Stimulated activated CD4-positive, alpha-beta T cell treated with anti-CD3 and anti-CD28 coated beads, Interleukin-15, amount 100 ng/mL, for 24 hours (primary cell): ENCODE measurements around the gene ZMYM4.
A peak's percentile ranks its signal among the peaks of the same experiment; 100 is the strongest.
"Not testable (repeated sequence)": the region's sequence is repeated elsewhere in the genome, so short reads cannot be mapped to it uniquely, and the experiment has no call there.

Experiments
- DNase-seq: peaks from one replicate; pipeline ENCODE4 v3.0.0-alpha.2; 2020

Gene ZMYM4

DNA sequence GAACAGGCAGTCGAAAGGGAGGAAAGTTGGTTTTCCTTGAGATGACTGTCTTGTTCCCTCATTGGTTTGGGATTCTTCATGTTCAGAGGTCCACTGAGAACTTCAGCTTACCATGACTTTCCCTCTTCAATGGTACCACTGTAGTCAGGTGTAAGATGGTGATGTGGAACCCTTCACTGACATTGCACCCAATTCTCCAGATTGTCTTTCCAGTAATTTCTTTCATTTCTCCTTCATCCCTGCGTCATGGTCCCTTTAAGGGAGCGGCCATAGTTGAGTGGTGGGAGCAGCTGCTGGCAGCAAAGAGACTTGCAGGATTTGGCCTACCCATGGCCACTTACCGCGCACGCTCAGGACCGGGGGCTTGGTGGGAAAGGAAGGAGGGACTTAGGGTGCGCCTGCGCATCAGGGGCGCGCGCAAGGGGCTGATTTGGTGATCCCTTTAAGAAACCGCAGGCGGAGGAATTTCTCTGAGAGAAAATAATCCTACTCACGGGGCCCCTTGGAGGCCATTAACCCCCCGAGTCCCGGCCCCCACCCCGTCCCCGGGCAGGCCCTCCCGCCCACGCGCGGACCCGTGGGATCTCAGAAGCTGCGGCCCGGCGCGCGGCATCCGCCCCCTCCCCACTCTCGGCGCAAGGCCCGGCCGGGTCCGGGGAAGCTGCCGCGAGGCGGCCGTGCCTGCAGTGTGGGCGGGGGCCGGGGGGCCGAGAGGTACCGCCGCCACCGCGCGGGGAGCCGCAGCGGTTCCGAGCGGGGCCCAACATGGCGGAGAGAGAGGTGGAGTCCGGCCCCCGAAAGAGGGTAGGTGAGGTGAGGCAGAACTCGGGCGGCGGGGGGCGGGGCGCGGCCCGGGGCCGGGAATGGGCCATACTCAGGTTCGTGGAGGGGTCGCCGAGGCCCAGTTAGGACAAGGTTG lies at the start of gene ZMYM4:
ZMYM4 (plus strand) TSS at position 428 of the 919 bp plus-strand sequence; CDS start at position 766, 338 bp downstream.
- DNase-seq, result peak; percentile 93

DNA sequence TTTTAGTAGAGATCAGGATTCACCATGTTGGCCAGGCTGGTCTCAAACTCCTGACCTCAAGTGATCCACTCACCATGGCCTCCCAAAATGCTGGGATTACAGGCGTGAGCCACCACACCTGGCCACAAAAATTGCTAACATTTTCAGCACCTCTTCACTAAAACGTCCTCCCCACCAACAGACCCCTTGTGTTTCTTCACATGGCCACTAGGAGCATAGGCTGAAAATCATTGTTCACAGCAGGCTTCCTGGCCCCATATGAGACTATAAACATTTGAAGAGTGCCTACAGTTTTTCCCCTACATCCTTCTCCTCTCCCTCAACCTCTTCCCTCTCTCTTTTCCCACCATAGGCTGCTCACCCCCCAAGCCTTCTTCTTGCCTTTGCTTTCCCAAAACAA lies 47.5 kb upstream of the ZMYM4 start:
- DNase-seq, result peak; percentile 9

DNA sequence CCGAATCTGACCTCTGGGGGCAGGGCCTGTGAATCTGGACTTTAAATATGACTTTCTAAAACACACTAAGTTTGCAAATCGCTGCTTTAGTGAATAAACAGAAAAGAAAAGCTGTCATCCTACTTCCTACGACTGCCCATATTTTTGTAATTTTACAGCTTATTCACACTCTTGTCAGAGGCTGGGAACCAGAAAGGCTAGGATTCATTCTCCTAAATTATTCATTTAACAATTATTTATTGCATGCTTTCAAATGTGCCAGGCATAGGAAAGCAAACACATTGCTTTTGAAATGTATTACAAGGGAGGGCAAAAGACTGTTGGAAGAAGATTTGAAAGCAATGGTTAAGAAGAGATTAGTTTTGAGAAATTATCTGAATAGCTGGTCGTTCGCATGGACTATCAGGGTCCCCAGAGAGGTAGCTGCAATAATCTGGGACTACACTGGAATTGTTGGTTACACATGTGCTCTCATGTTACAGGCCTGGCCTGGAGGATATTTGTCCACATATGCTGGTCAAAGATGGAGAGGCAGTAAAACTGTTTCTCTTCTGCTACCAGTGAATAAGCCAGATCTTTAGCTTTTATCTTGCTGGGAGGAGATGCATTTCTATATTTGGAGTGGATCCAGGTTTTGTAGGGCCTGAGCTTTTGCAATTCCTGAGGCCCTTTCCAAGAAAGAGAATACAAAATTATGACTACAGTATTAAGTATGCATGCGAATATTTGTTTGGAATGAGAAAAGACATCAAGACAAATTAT lies 46.0 kb upstream of the ZMYM4 start:
- no peak for DNase-seq

DNA sequence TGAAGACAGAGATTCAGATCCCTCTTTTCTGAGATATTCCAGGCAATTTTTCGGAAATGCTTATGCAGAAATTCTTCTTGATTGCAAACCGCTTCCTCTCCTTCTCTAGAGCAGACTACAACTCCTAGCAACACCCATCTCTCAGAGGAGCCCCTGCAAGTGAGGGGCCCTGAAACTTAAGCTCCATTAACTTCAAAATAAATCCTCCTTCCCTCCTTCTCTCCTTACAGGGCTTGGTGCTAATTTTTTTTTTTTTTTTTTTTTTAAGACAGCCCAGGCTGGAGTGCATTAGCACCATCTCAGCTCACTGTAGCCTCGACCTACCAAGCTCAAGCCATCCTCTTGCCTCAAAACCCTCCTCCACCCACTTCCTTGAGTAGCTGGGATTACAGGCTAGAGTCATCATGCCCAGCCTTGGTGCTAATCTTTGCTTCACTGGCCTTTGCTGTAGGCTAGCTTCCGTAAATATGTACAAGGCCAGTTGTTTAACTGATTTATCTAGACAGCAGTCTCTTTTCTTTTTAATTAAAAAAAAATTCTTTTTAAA lies 45.4 kb upstream of the ZMYM4 start:
- DNase-seq, result no peak

DNA sequence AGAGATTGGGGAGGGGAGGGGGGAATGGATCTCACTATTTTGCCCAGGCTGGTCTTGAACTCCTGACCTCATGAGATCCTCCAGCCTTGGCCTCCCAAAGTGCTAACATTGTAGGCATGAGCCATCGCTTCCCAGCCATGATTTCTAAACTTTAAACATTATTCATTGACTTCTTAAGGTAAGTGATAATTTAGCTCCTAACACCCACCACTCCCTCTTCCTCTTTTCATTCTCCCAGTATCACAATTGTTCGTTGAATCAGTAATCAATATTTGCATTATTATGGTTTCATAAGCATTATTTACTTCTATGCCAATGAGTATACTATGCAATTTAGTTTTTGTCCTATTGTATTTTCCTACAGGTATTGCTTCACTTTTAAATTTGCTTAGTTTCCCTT lies 42.0 kb upstream of the ZMYM4 start:
- no peak for DNase-seq

DNA sequence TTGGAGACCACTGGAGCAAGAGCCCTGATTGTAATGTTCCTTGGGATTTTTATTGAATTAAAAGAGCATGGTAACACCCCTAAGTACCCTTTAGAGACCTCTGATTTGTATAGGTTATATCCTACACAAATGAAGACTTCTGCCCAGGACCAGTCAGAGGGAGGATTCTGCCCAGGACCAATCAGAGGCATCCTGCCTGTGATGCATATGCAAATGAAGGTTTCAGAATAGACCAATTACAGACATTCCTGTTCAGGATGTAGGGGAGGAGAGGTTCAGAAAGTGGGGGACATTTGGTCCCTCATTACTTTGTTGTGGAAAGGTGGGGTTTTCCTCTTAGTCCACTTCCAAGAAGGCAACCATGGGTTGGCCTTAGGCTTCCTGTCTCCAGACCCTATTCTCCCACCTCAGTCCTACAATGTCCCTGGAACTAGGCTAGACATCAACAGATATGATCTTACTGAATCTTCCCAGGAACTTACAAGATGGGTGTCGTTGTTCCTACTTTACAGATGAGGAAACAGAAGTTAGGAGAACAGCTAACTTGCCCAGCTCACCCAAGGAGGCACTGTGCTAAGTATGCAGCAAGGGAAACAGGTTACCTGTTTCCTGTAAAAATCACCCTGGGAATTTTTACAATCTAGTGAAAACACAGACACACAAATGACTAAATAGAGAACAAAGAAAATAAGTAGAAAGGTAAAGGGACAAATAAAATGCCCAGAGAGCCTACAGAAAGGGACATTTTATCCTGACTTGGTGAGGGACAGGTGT lies 38.7 kb upstream of the ZMYM4 start:
- DNase-seq, result no peak

DNA sequence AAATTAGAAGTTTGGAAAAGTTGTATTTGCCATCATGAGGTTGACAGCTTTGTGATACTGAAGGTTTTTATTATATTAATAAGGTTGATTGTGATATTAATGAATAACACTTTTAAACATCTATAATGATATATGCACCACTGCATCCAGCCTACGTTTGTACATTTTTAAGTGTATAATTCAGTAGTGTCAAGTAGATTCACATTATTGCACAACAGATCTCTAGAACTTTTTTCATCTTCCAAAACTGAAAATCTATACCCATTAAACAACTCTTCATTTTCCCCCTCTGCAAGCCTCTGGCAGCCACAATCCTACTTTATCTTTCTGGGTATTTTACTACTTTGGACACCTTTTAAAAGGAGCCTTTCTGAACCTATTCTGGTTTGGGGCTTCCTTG lies 37.2 kb upstream of the ZMYM4 start:
- DNase-seq, result no peak

DNA sequence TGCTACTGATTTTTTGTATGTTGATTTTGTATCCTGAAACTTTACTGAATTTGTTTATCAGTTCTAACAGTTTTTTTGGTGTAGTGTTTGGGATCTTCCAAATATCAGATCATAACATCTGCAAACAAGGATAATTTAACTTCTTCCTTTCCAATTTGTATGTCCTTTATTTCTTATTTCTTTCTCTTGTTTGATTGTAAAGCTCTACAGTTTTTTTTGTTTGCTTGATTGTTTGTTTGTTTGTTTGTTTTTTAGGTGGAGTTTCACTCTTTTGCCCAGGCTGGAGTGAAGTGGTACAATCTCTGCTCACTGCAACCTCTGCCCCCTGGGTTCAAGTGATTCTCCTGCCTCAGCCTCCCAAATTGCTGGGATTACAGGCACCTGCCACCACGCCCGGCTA lies 31.7 kb upstream of the ZMYM4 start:
- not testable (repeated sequence) for DNase-seq

DNA sequence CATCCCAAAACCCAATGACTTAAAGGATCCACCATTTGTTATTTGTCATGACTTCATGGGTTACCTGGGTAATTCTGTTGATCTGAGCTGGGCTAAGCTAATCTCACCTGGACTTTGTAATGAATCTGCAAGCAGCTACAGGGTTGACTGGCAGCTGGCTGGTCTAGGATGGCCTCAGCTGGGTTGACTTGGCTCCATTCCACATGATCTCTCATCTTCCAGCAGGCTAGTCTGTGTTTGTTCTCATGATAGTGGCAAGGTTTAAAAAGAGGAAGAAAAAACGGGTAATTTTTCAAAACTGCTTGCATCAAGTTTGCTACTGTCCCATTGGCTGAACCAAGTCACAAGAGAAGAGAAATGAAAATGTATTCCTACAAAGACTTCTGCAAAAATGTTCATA lies 24.8 kb upstream of the ZMYM4 start:
- no peak for DNase-seq

DNA sequence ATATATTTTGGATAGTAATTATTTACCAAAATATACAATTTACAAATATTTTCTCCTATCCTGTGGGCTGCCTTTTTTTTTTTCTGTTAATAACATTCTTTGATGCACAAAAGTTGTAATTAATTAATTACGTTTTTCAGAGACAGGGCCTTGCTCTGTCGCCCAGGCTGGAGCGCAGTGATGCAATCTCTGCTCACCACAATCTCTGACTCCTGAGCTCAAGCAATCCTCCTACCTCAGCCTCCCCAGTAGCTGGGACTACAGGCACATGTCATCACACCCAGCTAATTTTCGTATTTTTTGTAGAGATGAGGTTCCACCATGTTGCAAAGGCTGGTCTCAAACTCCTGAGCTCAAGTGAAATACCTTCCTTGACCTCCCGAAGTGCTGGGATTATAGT lies 21.3 kb upstream of the ZMYM4 start:
- DNase-seq, result no peak

DNA sequence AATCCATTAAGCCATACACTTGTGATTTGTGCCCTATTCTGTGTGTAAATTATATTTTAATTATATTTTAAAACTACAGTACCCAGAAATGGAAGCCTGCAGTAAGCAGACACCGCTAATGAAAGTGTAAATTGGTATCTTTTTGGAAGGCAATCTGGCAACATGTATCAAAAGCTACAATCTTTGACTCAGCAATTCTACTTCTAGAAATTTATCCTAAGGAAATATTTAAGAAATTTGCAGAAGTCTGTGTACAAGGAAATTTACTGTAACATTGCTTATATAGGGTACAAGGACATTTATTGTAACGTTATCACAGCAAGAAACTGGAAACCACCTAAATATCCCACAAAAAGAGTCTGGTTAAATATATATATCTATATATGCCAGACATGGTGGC lies 14.6 kb upstream of the ZMYM4 start:
- DNase-seq, result no peak

DNA sequence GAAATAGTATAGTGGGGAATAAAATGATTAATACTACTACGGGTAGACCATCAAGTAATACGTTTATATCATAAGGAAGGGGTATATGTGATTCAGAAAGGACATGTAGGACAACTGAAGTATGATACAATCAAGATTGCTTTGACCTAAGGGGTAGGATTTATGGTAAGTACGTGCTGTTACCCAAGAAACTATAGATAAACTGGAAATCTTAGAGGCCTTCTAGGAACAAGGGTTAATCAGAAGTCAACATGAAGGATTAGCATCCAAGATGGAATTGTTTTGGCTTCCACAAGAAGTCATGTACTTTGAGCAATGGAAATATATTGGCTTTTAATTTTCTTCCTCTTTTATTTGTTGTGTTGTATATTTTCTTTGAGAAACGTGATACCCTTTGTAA lies 13.2 kb upstream of the ZMYM4 start:
- DNase-seq, result no peak

DNA sequence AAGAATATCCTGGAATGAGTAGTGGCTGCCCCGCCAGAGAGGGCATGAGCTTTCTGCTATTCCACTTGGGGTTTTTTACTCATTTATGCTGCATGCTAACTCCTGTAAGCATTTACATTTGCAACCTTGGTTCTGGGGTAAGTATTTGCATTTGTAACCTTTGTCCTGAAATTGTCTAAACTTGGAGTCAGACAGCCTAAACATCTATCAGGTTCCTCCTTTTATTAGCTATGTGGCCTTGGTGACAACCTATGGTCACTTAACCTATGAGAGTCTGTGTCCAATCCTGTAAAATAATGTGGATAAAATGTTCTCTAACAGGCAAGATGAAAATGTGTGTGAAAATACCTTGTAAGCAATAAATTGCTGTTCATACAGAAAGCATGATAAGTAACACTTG lies 8.9 kb upstream of the ZMYM4 start:
- DNase-seq, result no peak

DNA sequence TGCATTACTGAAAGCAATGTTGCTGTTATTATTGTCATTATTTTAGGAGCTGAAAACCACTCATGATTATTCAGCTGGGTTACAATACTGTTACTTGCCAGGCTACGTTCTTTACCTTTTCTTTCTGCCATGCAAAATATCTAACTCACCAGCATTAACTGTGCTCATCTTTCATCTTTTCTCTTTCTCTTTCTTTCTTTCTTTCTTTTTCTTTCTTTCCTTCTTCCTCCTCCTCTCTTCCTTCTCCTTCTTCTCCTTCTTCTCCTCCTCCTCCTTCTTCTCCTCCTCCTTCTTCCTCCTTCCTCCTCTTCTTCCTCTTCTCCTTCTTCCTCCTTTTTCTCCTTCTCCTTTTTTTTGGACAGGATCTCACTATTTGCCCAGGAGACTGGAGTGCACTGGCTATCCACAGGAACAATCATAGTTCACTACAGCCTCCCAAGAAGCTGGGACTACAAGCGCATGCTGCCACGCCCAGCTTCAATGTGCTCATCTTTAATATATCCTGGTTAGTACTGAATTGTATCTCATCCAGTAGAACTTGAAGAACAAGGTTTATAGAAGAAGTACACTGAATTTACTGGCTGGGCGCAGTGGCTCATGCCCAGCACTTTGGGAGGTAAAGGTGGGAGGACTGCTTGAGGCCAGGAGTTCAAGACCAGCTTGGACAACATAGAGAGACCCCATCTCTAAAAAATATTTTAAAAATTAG lies 6.9 kb upstream of the ZMYM4 start:
- no peak for DNase-seq

DNA sequence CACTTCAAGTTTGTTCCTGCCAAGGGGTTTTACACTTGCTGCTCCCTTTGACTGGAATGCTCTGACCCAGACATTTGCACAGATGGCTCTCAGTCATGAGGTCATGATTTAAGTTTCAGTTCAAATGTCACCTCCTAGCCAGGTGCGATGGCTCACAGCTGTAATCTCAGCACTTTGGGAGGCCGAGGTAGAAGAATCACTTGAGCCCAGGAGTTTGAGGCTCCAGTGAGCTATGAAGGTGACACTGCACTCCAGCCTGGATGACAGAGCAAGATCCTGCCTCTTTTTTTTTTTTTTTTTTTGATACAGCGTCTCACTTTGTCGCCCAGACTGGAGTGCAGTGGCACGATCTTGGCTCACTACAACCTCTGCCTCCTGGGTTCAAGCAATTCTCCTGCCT lies 4.5 kb upstream of the ZMYM4 start:
- no peak for DNase-seq

DNA sequence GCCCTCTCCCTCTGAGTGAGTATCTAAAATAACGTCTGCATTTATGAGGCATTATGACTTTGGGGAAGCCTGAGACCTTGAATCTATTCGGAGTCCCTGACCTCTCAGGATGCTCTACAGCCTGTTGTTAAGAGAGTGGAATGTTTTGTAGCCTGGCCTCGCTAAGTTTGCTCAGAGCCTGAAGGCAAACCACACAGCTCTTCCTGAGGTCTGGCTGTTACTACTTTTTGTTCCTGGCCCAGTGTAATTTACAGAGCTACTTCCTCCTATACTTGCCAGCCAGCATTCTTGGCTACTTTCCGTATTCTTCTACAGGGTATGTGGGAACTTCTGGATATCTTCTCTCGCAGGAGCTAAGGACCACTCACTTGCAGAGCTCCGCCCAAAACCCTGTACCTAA lies 3.6 kb upstream of the ZMYM4 start:
- no peak for DNase-seq

DNA sequence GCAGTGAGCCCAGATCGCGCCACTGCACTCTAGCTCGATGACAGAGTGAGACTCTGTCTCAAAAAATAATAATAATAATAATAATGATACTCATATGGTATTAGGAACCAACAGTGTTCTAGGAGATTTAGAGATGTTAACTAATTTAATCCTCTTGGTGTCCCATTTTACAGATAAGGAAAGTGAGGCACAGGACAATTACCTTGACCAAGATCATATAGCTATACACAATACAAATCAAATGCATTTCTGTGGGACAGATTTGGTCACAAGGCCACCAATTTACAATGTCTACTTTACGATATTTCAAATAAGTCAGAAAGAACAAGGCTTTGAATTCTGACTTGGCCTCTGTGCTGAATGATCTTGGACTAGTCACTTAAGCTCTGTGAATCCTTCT lies 2.2 kb upstream of the ZMYM4 start:
- DNase-seq, result no peak

DNA sequence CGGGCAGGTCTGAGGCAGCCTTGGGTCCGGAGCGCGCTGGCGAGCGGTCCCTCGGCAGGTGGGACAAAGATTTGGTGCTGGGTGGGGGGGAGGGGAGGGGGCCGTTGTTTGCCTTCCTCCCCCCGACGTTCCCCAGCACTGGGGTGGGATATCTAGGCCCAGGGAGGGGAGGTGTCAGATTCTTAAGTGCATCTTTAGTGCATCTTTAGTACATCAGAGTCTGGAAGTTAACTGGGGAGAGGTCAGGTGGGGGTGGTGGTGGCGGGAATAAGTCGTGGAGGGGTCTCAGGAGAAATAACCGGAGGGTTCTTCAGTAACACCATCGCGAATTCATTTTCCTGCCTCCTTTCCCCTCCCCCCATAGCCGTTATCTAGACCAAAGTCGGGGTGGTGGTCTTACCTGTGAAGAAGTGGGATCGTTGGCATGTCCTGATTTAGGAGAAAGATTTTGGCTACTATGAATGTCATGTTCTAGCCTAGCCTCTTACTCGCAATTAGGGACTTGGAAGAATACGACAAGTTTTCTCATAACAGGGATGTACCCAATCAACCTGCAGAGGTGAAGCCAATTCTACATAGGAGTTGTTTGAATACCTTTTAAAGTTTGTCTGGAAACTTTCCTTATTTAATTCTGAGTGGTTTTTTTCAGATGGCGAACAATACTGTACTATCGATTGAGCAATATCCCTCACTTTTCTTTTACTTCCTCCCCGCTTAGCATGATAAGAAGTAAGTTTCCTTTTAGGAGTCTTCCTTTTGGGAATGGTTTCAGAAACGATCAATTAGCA lies 886 bp downstream of the ZMYM4 start:
- DNase-seq, result no peak

DNA sequence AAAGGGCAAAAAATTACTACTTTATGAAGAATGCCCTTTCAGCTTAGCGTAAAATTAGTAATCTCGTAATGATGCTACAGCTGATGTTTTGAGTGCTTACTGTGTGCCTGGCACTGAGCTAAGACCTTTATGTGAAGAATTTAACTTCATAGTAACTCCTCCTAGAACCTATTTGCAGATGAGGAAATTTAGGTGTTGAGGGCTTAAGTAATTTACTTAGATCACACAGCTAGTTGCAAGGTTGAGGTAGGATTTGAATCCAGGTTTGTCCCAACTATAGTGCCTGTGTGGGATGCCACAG lies 1.4 kb downstream of the ZMYM4 start:
- no peak for DNase-seq

DNA sequence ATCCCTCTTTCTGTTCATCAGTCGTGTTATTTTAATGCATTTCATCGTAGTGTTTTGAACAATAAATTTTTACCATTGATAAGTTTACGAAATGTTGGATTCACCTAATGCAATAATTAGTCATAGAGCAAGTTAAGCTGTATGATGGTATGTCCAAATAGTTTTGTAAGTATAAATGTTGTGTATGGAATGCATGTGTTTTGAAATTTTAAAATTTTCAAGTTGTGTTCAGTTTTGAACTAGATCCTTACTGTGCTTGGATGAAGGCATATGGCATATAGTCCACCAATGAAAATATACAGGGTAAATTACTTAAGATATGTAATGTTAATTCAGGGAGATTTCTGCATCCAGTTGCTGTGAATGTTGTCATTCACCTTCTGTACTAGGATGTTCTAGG lies 2.3 kb downstream of the ZMYM4 start:
- DNase-seq, result no peak

DNA sequence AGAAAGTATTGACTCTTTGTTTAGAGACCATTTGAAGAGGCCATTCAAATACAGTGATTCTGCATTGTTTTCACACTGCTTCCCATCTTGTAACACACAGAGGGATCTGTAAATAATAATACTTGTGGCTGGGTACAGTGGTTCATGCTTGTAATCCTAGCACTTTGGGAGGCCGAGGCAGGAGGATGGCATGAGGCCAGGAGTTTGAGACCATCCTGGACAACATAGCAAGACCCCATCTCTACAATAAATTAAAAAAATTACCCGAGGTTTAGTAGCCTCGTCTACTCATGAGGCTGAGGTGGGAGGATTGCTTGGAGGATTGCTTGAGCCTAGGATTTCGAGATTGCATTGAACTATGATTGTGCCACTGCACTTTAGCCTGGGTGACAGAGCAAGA lies 5.7 kb downstream of the ZMYM4 start:
- no peak for DNase-seq
